H9 (cell line): Measurements from ENCODE around the gene LRSAM1. TPM values are rescaled to one million over a fixed set of nuclear protein-coding genes. Genes with fewer than 3 reads are reported as not detected.

Experiments
- DNase-seq: peaks from one replicate; pipeline ENCODE4 v3.0.0-alpha.2; 2017
- H2AFZ ChIP-seq: one replicate; pipeline ENCODE4 v1.6.1; 2013; ENCODE audit warnings: mild to moderate bottlenecking, low read length, control low read depth, moderate library complexity
- H2AK5ac ChIP-seq: 2 replicates; pipeline ENCODE4 v1.6.1; 2013; ENCODE audit warnings: low read length, control low read depth, mixed read lengths; ENCODE audit not compliant: insufficient read length
- H2BK120ac ChIP-seq: one replicate; pipeline ENCODE4 v1.6.1; 2013; ENCODE audit warnings: low read depth, mild to moderate bottlenecking, low read length, control low read depth, inconsistent platforms; ENCODE audit not compliant: poor library complexity, severe bottlenecking
- H2BK12ac ChIP-seq: 2 replicates; pipeline ENCODE4 v1.6.1; 2013; ENCODE audit warnings: low read length, control low read depth, mixed read lengths, low read depth; ENCODE audit not compliant: insufficient read length
- H2BK15ac ChIP-seq: 2 replicates; pipeline ENCODE4 v1.6.1; 2013; ENCODE audit warnings: low read depth, low read length, control low read depth
- H2BK20ac ChIP-seq: one replicate; pipeline ENCODE4 v1.6.1; 2013; ENCODE audit warnings: low read depth, mild to moderate bottlenecking, low read length, control low read depth, inconsistent platforms; ENCODE audit not compliant: poor library complexity, severe bottlenecking
- H2BK5ac ChIP-seq: 2 replicates; pipeline ENCODE4 v1.6.1; 2013; ENCODE audit warnings: low read length, control low read depth, mixed read lengths; ENCODE audit not compliant: insufficient read length
- H3K14ac ChIP-seq: 2 replicates; pipeline ENCODE4 v1.6.1; 2013; ENCODE audit warnings: low read length, control low read depth; ENCODE audit not compliant: insufficient read depth
- H3K18ac ChIP-seq: 2 replicates; pipeline ENCODE4 v1.6.1; 2013; ENCODE audit warnings: low read depth, mild to moderate bottlenecking, mixed read lengths, low read length, control low read depth; ENCODE audit not compliant: insufficient read length
- H3K23ac ChIP-seq: 2 replicates; pipeline ENCODE4 v1.6.1; 2013; ENCODE audit warnings: low read length, control low read depth, mixed read lengths, low read depth; ENCODE audit not compliant: insufficient read length
- H3K23me2 ChIP-seq: 2 replicates; pipeline ENCODE4 v1.6.1; 2013; ENCODE audit warnings: low read depth, mild to moderate bottlenecking, mixed read lengths, low read length, control low read depth; ENCODE audit not compliant: insufficient read length, poor library complexity, severe bottlenecking
- H3K27ac ChIP-seq: 2 replicates; pipeline ENCODE4 v1.5.1; 2013; ENCODE audit warnings: low read length, control low read depth, mixed read lengths, low read depth; ENCODE audit not compliant: insufficient read length
- H3K27me3 ChIP-seq: 2 replicates; pipeline ENCODE4 v1.6.1; 2013; ENCODE audit warnings: low read length, control low read depth, inconsistent platforms; ENCODE audit not compliant: insufficient read depth
- H3K4ac ChIP-seq: 2 replicates; pipeline ENCODE4 v1.6.1; 2013; ENCODE audit warnings: low read depth, mild to moderate bottlenecking, control low read depth, inconsistent platforms, low read length, moderate library complexity
- H3K4me1 ChIP-seq: 2 replicates; pipeline ENCODE4 v1.6.1; 2013; ENCODE audit warnings: low read length, control low read depth, inconsistent platforms; ENCODE audit not compliant: insufficient read depth
- H3K4me2 ChIP-seq: 2 replicates; pipeline ENCODE4 v1.6.1; 2013; ENCODE audit warnings: low read length, control low read depth, mixed read lengths; ENCODE audit not compliant: insufficient read length, insufficient read depth
- H3K56ac ChIP-seq: 2 replicates; pipeline ENCODE4 v1.6.1; 2013; ENCODE audit warnings: low read depth, mild to moderate bottlenecking, mixed read lengths, low read length, control low read depth; ENCODE audit not compliant: insufficient read length
- H3K79me1 ChIP-seq: 2 replicates; pipeline ENCODE4 v1.6.1; 2013; ENCODE audit warnings: low read depth, mild to moderate bottlenecking, moderate library complexity, low read length, control low read depth, inconsistent platforms; ENCODE audit not compliant: insufficient read depth, poor library complexity, severe bottlenecking
- H3K79me2 ChIP-seq: 2 replicates; pipeline ENCODE4 v1.6.1; 2013; ENCODE audit warnings: low read length, control low read depth, inconsistent platforms; ENCODE audit not compliant: insufficient read depth
- H3K9ac ChIP-seq: 2 replicates; pipeline ENCODE4 v1.6.1; 2013; ENCODE audit warnings: low read length, control low read depth, mixed read lengths; ENCODE audit not compliant: insufficient read length; ENCODE audit errors: extremely low read depth
- H3K9me3 ChIP-seq: one replicate; pipeline ENCODE4 v1.6.1; 2013; ENCODE audit warnings: low read depth, low read length, inconsistent platforms; ENCODE audit not compliant: control insufficient read depth
- H3T11ph ChIP-seq: one replicate; pipeline ENCODE4 v1.6.1; 2013; ENCODE audit warnings: mild to moderate bottlenecking, low read length, control low read depth, inconsistent platforms
- H4K20me1 ChIP-seq: one replicate; pipeline ENCODE4 v1.6.1; 2013; ENCODE audit not compliant: control insufficient read depth, insufficient read length, insufficient read depth
- H4K5ac ChIP-seq: 2 replicates; pipeline ENCODE4 v1.6.1; 2013; ENCODE audit warnings: low read depth, mild to moderate bottlenecking, mixed read lengths, low read length, control low read depth; ENCODE audit not compliant: insufficient read length
- H4K8ac ChIP-seq: replicated peaks from 2 replicates; pipeline ENCODE4 v1.6.1; 2013; ENCODE audit warnings: low read length, control low read depth, mixed read lengths, low read depth; ENCODE audit not compliant: insufficient read length
- H4K91ac ChIP-seq: 2 replicates; pipeline ENCODE4 v1.6.1; 2013; ENCODE audit warnings: low read depth, mild to moderate bottlenecking, moderate library complexity, mixed read lengths, low read length, control low read depth; ENCODE audit not compliant: insufficient read length
- H3K27ac Mint-ChIP-seq, 3 experiments: 2 replicates in 2 of 3; 3 replicates in 1 of 3; pipeline ENCODE4 v1.8.0; 2020 to 2021; ENCODE audit warnings: mixed read lengths in 3 of 3, mild to moderate bottlenecking in 1 of 3, moderate library complexity in 1 of 3
- H3K27me3 Mint-ChIP-seq: 2 replicates; pipeline ENCODE4 v1.8.0; 2021; ENCODE audit warnings: low read depth, mild to moderate bottlenecking, moderate library complexity, mixed read lengths
- H3K36me3 Mint-ChIP-seq, 3 experiments: 2 replicates in 2 of 3; 3 replicates in 1 of 3; pipeline ENCODE4 v1.8.0; 2020 to 2021; ENCODE audit warnings: low read depth in 3 of 3, mixed read lengths in 3 of 3; ENCODE audit not compliant: insufficient read depth in 1 of 3
- H3K4me1 Mint-ChIP-seq, 2 experiments: 2 replicates each; pipeline ENCODE4 v1.8.0; 2020; ENCODE audit warnings: mixed read lengths in 2 of 2
- H3K4me3 Mint-ChIP-seq, 2 experiments: 2 replicates in 1 of 2; 3 replicates in 1 of 2; pipeline ENCODE4 v1.8.0; 2020 to 2021; ENCODE audit warnings: mild to moderate bottlenecking in 2 of 2, mixed read lengths in 2 of 2, moderate library complexity in 1 of 2
- H3K9me3 Mint-ChIP-seq, 2 experiments: 2 replicates in 1 of 2; 3 replicates in 1 of 2; pipeline ENCODE4 v1.8.0; 2020; ENCODE audit warnings: mild to moderate bottlenecking in 2 of 2, mixed read lengths in 2 of 2, moderate library complexity in 1 of 2
- WGBS: extraction: QIAGEN DNeasy Blood & Tissue Kit; methylation state at CpG from one replicate; pipeline ENCODE4 v1.1.7; 2013; ENCODE audit warnings: missing lambda C conversion rate, low lambda C conversion rate, mixed read lengths; ENCODE audit not compliant: insufficient read length; ENCODE audit errors: extremely low coverage; 5-methylcytosine and 5-hydroxymethylcytosine counted together
- total RNA-seq: library from RNA; stranded (reverse); gene quantifications from 2 replicates; pipeline ENCODE4 v1.2.1, GENCODE V29; 2021
- TF ChIP-seq, protein P1 (sequence below): fragments of 200-600 bp; sonication (generic); conservative IDR thresholded peaks from 3 replicates; pipeline ENCODE4 v1.8.0; 2021; ENCODE audit warnings: antibody characterized with exemption, mild to moderate bottlenecking

Gene LRSAM1
- total RNA-seq, 1 experiment from 2014 or later = 16.2 TPM

DNA sequence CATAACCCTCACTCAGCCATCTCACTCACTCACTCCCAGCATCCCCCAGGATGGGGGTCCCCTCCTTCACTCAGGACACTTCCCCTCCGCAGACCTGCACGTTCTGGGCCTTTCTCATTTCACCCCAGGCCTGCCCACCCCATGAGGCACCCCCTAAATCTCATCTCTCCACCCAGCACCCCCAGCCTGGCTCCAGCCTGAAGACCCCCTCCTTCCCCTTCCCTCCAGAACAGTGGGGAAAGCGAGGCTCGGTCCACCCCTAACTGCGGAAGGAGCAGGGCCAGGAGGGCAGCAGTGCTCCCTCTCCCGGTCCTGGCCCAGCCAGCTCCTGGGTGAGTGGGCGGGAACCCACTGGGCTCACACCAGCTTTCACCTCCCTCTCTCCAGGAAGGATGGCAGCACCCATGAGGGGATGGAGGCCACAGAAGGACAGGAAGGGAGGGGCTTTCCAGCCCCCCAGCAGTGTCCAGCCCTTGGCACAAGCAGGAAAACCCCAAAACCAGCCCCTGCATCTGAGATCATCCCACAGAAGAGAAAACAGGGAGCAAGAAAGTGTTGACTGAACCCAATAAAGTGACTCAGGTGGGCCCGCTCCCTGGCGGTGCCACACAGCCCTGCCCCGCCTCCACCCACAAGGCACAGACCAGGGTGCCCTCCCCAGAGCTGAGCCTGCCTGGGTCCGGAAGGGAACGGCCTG lies 55.0 kb downstream of the LRSAM1 start:
- Histone ChIP-seq H3K23ac (no peak overlapping the region), H3K4me1 (no peaks in the 10 kb centered on the region), H3K4ac (no peak overlapping the region), H3T11ph (no peak overlapping the region), H2AK5ac (no peak overlapping the region), H4K8ac (no peak overlapping the region), H2BK15ac (no peak overlapping the region), H3K27ac (no peak overlapping the region), H2BK120ac (no peak overlapping the region), H2BK5ac (no peak overlapping the region), H3K9me3 (no peaks in the 10 kb centered on the region), H2BK12ac (no peak overlapping the region), H4K91ac (no peak overlapping the region), H3K79me2 (no peaks in the 10 kb centered on the region), H2AFZ (no peak overlapping the region), H3K18ac (no peak overlapping the region), H3K79me1 (no peaks in the 10 kb centered on the region), H4K20me1 (no peaks in the 10 kb centered on the region), H3K14ac (no peak overlapping the region), H3K27me3 (no peaks in the 10 kb centered on the region), H3K23me2 (no peaks in the 10 kb centered on the region), H3K9ac (no peak overlapping the region), H3K4me2 (no peak overlapping the region), H2BK20ac (no peak overlapping the region), H4K5ac (no peak overlapping the region), H3K56ac (no peak overlapping the region)
- Mint-ChIP-seq H3K36me3 (peaks cover 0 to 7% (median 4%) of the 10 kb centered on the region in 3 experiments; a peak in 4 of 7 replicates), H3K27me3 (0 out of 2 replicates have a peak, but pooled peaks cover 1% of the 10 kb centered on the region), H3K4me3 (no peak overlapping the region), H3K9me3 (no peaks in the 10 kb centered on the region), H3K27ac (peak overlapping the region in 1 of 3 experiments; percentile 27; a peak in 2 of 7 replicates), H3K4me1 (no peaks in the 10 kb centered on the region)
- no peak for DNase-seq
- WGBS = no CpG with 5 or more reads among the region's 12 CpGs
- TF ChIP-seq, protein P1, sequence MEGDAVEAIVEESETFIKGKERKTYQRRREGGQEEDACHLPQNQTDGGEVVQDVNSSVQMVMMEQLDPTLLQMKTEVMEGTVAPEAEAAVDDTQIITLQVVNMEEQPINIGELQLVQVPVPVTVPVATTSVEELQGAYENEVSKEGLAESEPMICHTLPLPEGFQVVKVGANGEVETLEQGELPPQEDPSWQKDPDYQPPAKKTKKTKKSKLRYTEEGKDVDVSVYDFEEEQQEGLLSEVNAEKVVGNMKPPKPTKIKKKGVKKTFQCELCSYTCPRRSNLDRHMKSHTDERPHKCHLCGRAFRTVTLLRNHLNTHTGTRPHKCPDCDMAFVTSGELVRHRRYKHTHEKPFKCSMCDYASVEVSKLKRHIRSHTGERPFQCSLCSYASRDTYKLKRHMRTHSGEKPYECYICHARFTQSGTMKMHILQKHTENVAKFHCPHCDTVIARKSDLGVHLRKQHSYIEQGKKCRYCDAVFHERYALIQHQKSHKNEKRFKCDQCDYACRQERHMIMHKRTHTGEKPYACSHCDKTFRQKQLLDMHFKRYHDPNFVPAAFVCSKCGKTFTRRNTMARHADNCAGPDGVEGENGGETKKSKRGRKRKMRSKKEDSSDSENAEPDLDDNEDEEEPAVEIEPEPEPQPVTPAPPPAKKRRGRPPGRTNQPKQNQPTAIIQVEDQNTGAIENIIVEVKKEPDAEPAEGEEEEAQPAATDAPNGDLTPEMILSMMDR = no peak
